Activated CD4-positive, alpha-beta memory T cell treated with anti-CD3 and anti-CD28 coated beads for 36 hours (primary cell): ENCODE data around the gene ANKS6. TPM values are rescaled to one million over a fixed set of nuclear protein-coding genes. Genes with fewer than 3 reads are reported as not detected.

ENCODE experiments used
- CTCF ChIA-PET: fragments of 350-600 bp; sonication (Branson Sonifier 250); formaldehyde crosslinking; loops from one replicate; lab custom pipeline; 2021; ENCODE audit warnings: antibody characterized with exemption, inconsistent platforms; lab: Charles Lee
- POLR2A ChIA-PET: fragments of 350-600 bp; sonication (Branson Sonifier 250); formaldehyde crosslinking; loops from one replicate; lab custom pipeline; 2021; ENCODE audit warnings: antibody characterized with exemption; lab: Charles Lee
- DNase-seq: peaks from one replicate; pipeline ENCODE4 v3.0.0-alpha.2; 2020
- H3K27ac Mint-ChIP-seq: one replicate; pipeline ENCODE4 v1.8.0; 2021; ENCODE audit warnings: mixed read lengths
- H3K27me3 Mint-ChIP-seq: one replicate; pipeline ENCODE4 v1.8.0; 2021; ENCODE audit warnings: mixed read lengths
- H3K36me3 Mint-ChIP-seq: one replicate; pipeline ENCODE4 v1.8.0; 2021; ENCODE audit warnings: mixed read lengths
- H3K4me1 Mint-ChIP-seq: one replicate; pipeline ENCODE4 v1.8.0; 2021; ENCODE audit warnings: low read depth, mixed read lengths
- H3K4me3 Mint-ChIP-seq: one replicate; pipeline ENCODE4 v1.8.0; 2021; ENCODE audit warnings: mild to moderate bottlenecking, mixed read lengths
- H3K9me3 Mint-ChIP-seq: one replicate; pipeline ENCODE4 v1.8.0; 2021; ENCODE audit warnings: mixed read lengths
- intact Hi-C: fragments of 100-400 bp; cut with micrococcal nuclease; formaldehyde crosslinking; loops from one replicate; pipeline ENCODE4 v1.15.1; 2023
- total RNA-seq, 2 experiments: library from RNA; stranded (reverse); gene quantifications; one replicate each; pipeline ENCODE4 v1.2.3, GENCODE V29; 2021

ANKS6 gene
- total RNA-seq, 2 experiments from 2014 or later, result 13.0 to 16.0 TPM

DNA sequence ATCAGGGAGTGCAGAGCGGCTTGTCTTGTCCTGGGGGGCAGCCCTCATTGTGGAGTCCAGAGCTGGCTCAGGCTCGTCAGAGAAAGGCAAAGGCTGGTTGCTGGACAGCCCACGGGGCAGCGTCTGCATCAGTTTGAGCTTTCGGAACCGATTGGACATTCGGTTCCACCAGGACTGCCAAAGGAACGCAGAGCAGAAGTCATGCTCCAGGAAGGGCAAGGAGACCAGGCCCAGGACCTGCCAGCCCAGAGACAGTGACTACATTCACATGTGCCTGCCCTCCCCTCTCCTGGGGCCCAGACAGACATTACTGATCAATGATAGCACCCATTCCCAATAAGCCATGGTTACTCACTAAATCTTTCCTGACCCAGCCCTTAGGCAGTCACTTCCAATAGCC is 18.1 kb downstream of the ANKS6 start:
- Mint-ChIP-seq H3K27ac (no peak overlapping the region), H3K36me3 (peaks cover 7% of the 10 kb centered on the region), H3K4me3 (no peak overlapping the region), H3K9me3 (no peaks in the 10 kb centered on the region), H3K4me1 (no peaks in the 10 kb centered on the region), H3K27me3 (no peaks in the 10 kb centered on the region)
- ChIA-PET CTCF (no interaction called here), POLR2A (no interaction called here)
- DNase-seq, result no peak
- intact Hi-C loops, result no loop called here

DNA sequence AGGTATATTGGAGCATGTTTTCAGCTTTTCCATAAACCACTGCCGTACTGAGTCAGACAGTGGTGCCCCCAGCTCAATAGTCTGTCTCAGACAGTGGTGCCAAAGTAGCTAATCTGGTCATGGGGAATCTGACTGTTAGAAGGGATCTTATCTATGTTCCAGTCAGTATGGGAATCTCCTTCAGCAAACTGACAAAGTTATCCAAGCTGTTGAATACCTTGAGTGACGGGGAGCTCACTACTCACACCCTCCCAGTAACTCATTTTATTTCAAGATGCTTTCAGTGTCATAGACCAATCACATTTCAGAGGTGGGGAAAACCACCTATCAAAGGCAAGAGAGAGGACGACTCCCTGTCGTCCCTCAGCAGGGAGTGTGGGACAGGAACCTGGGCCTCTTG is 18.7 kb downstream of the ANKS6 start:
- Mint-ChIP-seq H3K4me1 (no peaks in the 10 kb centered on the region), H3K27ac (no peak overlapping the region), H3K4me3 (no peak overlapping the region), H3K36me3 (peaks cover 9% of the 10 kb centered on the region), H3K9me3 (no peaks in the 10 kb centered on the region), H3K27me3 (no peaks in the 10 kb centered on the region)
- ChIA-PET CTCF (interaction anchor here (2.7 kb wide), 1 partner anchor 474 kb away, joined by 8 read pairs; no protein-coding TSS in a partner anchor), POLR2A (no interaction called here)
- intact Hi-C loops, result no loop called here
- DNase-seq, result no peak

DNA sequence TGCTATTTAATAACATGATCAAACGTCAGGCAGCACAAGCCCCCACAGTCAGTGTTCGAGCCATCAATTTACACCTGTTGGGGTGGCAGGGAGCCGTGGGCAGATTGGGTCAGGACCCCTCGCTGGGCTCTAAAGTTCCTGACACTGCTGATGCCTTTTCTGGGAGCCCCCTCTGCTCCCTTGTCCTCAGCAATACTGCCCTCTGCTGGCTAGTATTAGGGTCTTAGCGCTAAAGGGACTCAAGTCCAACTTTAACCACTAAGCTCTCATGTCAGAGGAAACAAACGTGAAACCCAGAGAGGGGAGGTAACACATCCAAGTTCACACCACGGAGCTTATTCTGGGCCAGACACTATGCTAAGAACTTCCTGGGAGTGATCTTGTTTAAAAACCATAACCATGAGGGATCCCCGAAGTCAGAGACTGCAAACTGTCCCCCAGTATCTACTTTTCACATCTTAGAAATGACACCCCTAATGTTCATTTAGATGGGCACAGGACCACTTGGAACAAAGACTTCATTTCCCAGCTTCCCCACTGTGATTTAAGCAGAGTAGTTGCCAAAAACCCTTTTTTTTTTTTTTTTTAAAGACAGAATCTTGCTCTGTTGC is 20.4 kb downstream of the ANKS6 start:
- CTCF ChIA-PET, result interaction anchor here (0.6 to 3.7 kb wide), 26 partner anchors 8 to 473 kb away, joined by 3 to 39 read pairs (median 4); no protein-coding TSS in a partner anchor
- H3K4me3 Mint-ChIP-seq, result no peak overlapping the region
- peaks cover 9% of the 10 kb centered on the region for H3K36me3 Mint-ChIP-seq
- POLR2A ChIA-PET, result no interaction called here
- intact Hi-C loops, result loop anchor here (1.0 kb wide), 1 partner anchor 461 kb away; no protein-coding TSS in a partner anchor
- no peaks in the 10 kb centered on the region for H3K9me3 Mint-ChIP-seq
- no peaks in the 10 kb centered on the region for H3K4me1 Mint-ChIP-seq
- H3K27me3 Mint-ChIP-seq, result no peaks in the 10 kb centered on the region
- H3K27ac Mint-ChIP-seq, result no peak overlapping the region
- DNase-seq, result peak; percentile 30

DNA sequence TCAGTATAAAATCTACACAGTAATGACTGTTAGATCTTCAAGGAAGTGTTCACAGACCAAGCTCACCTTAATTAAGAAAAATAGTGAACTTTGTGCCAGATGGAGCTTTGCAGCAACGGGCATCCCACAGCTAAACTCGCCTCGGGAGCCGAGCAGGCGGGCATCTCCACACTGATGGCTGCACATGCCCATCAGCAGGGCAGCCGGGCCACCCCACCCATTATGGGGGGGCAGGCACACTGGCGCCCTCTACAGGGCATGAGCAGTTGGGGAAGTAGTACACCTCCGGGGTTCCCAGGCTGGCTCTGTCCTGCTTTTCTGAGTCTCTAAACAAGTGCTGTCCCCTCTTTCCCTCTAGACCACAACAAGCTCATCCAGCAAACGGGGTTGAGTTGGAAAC is 21.6 kb downstream of the ANKS6 start:
- ChIA-PET POLR2A (no interaction called here), CTCF (interaction anchor here (0.7 to 3.7 kb wide), 19 partner anchors 9 to 471 kb away, joined by 3 to 39 read pairs (median 5); no protein-coding TSS in a partner anchor)
- Mint-ChIP-seq H3K27me3 (no peaks in the 10 kb centered on the region), H3K4me3 (no peak overlapping the region), H3K9me3 (no peaks in the 10 kb centered on the region), H3K4me1 (no peaks in the 10 kb centered on the region), H3K27ac (no peak overlapping the region), H3K36me3 (peaks cover 16% of the 10 kb centered on the region)
- intact Hi-C loops, result no loop called here
- DNase-seq, result peak; percentile 33

DNA sequence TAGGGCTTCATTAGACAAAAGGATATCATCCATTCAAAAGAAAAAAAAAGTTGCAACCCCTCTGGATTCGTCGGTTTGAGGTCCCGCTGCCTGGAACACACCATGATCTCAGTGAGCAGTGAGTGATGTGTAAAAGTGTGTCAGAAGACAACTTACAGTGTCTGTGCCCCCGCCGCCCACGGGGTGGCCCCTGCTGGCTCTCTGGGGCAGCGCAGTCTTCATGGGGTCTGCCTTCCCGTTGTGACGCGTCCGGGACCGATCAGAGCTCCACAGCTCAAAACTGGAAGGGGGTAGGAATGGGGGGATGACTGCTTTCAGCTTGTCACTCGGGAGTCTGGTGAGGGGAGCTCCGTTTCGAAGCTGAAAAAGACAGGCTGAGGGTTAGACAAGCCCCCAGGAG is 22.6 kb downstream of the ANKS6 start:
- ChIA-PET POLR2A (no interaction called here), CTCF (interaction anchor here (0.8 to 3.7 kb wide), 8 partner anchors 8 to 459 kb away, joined by 3 to 39 read pairs (median 8); no protein-coding TSS in a partner anchor)
- intact Hi-C loops, result no loop called here
- Mint-ChIP-seq H3K9me3 (no peaks in the 10 kb centered on the region), H3K27ac (no peak overlapping the region), H3K4me1 (no peaks in the 10 kb centered on the region), H3K36me3 (peaks cover 18% of the 10 kb centered on the region), H3K27me3 (no peaks in the 10 kb centered on the region), H3K4me3 (no peak overlapping the region)
- no peak for DNase-seq

DNA sequence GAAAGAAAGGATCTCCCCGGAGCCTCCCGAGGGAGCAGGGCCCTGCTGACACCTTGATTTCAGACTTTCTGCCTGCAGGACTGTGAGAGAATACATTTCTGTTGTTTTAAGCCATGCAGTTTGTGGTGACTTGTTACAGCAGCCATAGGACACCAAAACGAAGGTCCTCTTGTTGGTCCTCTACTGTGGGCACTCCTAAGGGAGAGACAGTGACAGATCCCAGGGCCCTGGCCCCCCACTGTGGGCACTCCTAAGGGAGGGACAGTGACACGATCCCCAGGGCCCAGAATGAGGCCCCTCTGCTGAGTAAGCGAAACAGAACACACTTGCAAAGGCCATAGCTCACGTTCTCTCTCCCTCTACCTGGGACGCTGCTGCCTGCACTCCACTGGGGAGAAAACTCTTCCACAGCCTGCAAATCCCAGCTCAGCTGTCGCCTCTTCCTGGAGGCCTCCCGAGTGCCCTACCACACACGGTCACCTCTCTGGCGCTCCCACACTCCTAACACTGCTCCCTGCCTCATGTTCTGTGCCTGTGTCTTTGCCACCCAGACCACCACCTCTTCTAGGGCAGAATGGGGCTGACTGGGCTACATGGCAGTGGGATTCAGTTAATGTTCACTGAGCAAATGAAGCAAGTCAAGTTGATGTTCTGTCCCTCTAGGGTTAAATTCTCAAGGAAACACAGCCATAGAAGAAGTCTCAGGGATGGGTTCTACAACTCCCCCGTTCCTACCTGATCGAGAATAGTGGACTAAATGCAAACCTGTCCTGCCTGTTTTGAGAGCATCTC is 23.8 kb downstream of the ANKS6 start:
- H3K36me3 Mint-ChIP-seq, result peaks cover 21% of the 10 kb centered on the region
- DNase-seq, result no peak
- no peaks in the 10 kb centered on the region for H3K27me3 Mint-ChIP-seq
- no peak overlapping the region for H3K4me3 Mint-ChIP-seq
- H3K27ac Mint-ChIP-seq, result no peak overlapping the region
- H3K9me3 Mint-ChIP-seq, result no peaks in the 10 kb centered on the region
- H3K4me1 Mint-ChIP-seq, result no peaks in the 10 kb centered on the region
- CTCF ChIA-PET, result no interaction called here
- POLR2A ChIA-PET, result no interaction called here
- intact Hi-C loops, result no loop called here

DNA sequence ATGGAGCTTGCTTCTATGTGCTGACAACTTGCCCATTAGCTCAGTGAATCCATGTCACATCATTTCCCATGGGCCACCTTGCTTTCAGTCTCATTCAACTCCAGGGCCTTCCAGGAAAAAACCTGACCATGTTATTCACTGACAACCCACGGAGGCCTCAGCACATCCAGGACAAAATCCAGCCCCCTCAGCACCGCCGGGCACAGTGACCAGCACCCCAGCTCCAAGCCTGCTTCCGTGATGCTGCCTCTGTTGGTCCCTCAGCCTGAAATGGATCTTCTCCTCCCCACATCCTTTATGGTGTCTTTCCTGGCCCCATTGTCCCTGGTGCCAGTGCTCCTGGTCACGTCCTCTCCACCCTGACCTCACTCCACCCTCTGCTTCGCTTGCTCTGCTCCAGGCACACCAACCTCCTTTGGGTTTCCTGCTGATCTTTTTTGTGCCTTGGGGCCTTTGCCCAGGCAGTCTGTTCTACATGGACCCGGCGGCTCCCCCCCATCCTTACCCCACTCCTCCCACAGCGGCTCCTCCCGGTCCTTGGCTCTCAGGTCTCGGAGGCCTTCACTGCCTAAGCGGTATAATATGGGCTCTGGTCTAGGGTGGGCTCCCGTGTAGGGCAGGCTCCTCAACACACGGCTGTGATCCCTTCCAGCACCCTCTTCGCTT is 25.0 kb downstream of the ANKS6 start:
- no peak for DNase-seq
- Mint-ChIP-seq H3K36me3 (peaks cover 26% of the 10 kb centered on the region), H3K9me3 (no peaks in the 10 kb centered on the region), H3K4me3 (no peak overlapping the region), H3K27me3 (no peaks in the 10 kb centered on the region), H3K27ac (no peak overlapping the region), H3K4me1 (no peaks in the 10 kb centered on the region)
- POLR2A ChIA-PET, result no interaction called here
- CTCF ChIA-PET, result no interaction called here
- intact Hi-C loops, result no loop called here

DNA sequence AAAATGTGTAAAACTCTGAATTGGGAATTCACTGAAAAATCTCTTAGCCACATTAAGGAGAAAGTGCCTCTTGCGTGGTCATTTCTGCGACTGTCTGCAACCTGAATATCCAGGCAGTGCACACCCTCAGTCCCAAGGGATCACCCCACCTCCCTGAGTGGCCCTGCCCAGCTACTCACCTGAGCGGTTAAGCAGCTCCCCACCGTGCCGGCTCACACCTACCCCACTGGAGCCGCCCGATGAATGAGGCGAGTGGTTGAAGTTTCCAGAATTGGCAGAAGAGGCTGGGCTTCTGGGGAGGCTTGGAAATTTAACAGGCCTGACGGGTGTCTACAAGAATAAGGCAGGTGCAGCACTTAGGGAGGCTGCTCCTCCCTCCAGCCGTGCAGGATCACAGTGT is 25.6 kb downstream of the ANKS6 start:
- ChIA-PET POLR2A (no interaction called here), CTCF (no interaction called here)
- H3K4me1 Mint-ChIP-seq, result no peaks in the 10 kb centered on the region
- H3K9me3 Mint-ChIP-seq, result no peaks in the 10 kb centered on the region
- no peaks in the 10 kb centered on the region for H3K27me3 Mint-ChIP-seq
- H3K36me3 Mint-ChIP-seq, result peaks cover 28% of the 10 kb centered on the region
- H3K4me3 Mint-ChIP-seq, result no peak overlapping the region
- no peak for DNase-seq
- H3K27ac Mint-ChIP-seq, result no peak overlapping the region
- intact Hi-C loops, result no loop called here

DNA sequence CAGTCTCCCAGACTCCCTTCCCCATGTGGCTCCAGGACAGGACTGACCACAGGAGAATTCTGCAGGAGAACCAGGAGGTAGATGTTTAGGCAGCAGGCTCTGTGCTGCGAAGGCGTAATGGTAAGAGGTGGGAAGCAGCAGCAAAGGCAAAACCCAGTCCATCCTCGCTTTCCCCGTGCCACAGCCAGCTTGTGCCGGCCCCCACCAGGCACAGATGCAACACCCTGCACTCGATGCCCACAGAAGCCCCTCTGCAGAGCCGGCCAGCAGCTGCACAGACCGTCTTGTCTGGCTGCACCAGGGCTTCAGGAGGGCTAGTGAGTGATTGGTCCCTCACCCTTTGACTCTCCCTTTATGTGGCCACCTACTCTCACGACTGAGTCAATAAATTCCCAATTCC is 28.0 kb downstream of the ANKS6 start:
- Mint-ChIP-seq H3K9me3 (peaks cover 5% of the 10 kb centered on the region), H3K4me1 (no peaks in the 10 kb centered on the region), H3K27ac (no peak overlapping the region), H3K36me3 (peaks cover 41% of the 10 kb centered on the region), H3K27me3 (no peaks in the 10 kb centered on the region), H3K4me3 (no peak overlapping the region)
- CTCF ChIA-PET, result no interaction called here
- no peak for DNase-seq
- POLR2A ChIA-PET, result no interaction called here
- intact Hi-C loops, result no loop called here

DNA sequence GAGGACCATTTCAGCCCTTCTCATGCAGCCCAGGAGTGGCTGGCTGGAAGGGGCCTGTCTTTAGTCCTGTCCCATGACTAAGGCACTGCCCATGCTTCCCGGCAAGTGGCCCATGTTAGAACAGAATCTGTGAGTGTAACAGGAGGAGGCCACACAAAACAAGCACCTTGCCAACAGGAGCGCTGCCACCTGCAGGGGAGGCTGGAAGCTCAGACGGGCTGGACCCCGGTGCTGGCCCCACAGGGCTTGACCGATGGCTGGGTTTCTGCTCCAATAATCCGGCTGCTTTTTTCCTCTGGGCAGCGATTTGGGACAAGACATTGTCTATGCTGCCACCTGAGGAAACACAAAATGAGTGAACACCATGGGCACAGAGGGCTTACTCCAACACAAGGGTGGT is 28.4 kb downstream of the ANKS6 start:
- H3K36me3 Mint-ChIP-seq, result peaks cover 42% of the 10 kb centered on the region
- no peak overlapping the region for H3K4me3 Mint-ChIP-seq
- CTCF ChIA-PET, result interaction anchor here (1.4 kb wide), 1 partner anchor 8 kb away, joined by 3 read pairs; no protein-coding TSS in a partner anchor

DNA sequence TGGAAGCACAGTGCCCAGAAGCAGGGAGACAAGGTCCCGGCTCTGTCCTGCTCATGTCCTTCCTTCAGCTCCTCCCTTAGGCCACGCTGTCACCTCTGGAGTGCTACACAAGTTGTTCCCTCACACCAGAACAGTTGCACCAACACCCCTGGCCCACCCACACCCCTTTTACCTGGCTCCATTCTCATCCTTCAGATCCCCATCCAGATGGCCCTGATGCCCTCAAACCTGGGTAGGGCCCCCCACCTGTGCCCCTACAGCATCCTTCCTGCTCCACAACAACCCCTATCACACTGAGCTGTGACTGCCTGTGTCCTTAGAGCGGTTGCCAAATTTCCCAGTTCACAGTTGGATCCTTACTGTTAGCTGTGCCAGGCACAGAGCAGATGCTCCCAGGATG is 29.2 kb downstream of the ANKS6 start:
- no peaks in the 10 kb centered on the region for H3K4me1 Mint-ChIP-seq
- no peak for DNase-seq
- no peak overlapping the region for H3K27ac Mint-ChIP-seq
- ChIA-PET POLR2A (no interaction called here), CTCF (interaction anchor here (1.4 kb wide), 1 partner anchor 9 kb away, joined by 3 read pairs; no protein-coding TSS in a partner anchor)
- H3K27me3 Mint-ChIP-seq, result no peaks in the 10 kb centered on the region
- H3K9me3 Mint-ChIP-seq, result peaks cover 5% of the 10 kb centered on the region
- intact Hi-C loops, result no loop called here
- H3K36me3 Mint-ChIP-seq, result peaks cover 43% of the 10 kb centered on the region
- no peak overlapping the region for H3K4me3 Mint-ChIP-seq

More for the DNA sequence above, 28.4 kb downstream of the ANKS6 start:
- no peaks in the 10 kb centered on the region for H3K4me1 Mint-ChIP-seq
- POLR2A ChIA-PET, result no interaction called here
- H3K27ac Mint-ChIP-seq, result no peak overlapping the region
- no peak for DNase-seq
- H3K27me3 Mint-ChIP-seq, result no peaks in the 10 kb centered on the region
- H3K9me3 Mint-ChIP-seq, result peaks cover 5% of the 10 kb centered on the region
- intact Hi-C loops, result no loop called here

DNA sequence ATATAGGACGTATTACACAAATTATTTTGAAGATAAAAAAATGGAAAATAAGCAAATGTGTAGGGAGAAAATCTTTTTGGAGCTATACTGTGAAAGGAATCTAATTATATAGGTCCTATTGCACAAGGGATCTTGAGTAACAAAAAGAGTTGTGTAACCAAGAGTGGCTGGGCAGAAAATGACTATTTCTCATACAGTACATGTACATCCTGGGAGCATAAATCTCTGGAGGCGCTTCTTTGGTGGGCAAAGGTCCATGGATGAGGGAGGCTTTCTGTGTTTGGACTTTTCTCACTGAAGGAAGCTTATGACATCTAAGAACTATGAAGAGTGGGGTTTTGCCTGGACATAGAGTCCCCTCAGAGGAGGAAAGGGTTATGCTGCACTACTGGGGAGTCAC is 29.8 kb downstream of the ANKS6 start:
- no peak overlapping the region for H3K27ac Mint-ChIP-seq
- ChIA-PET POLR2A (no interaction called here), CTCF (interaction anchor here (1.1 to 2.0 kb wide), 3 partner anchors 8 to 10 kb away, joined by 3 to 5 read pairs (median 4); no protein-coding TSS in a partner anchor)
- H3K36me3 Mint-ChIP-seq, result peaks cover 41% of the 10 kb centered on the region
- no peak overlapping the region for H3K4me3 Mint-ChIP-seq
- H3K4me1 Mint-ChIP-seq, result no peaks in the 10 kb centered on the region
- intact Hi-C loops, result no loop called here
- DNase-seq, result no peak
- peaks cover 5% of the 10 kb centered on the region for H3K9me3 Mint-ChIP-seq
- H3K27me3 Mint-ChIP-seq, result no peaks in the 10 kb centered on the region
